ENCODE results near the gene KIF5A.
A peak's percentile ranks its signal among the peaks of the same experiment; 100 is the strongest.
"Not testable (repeated sequence)": the region's sequence is repeated elsewhere in the genome, so short reads cannot be mapped to it uniquely, and the experiment has no call there.

The KIF5A gene

GRCh38 chr12:57554897-57555296 lies 5.1 kb downstream of the KIF5A start:
- no peak for DNase-seq (ENCODE audit: low read depth in 2 of 2)

- DNase-seq (ENCODE audit: low read depth in 2 of 2) = no peak
These were observed 9.0 kb downstream of the KIF5A start for GRCh38 chr12:57558864-57559263.

DNA sequence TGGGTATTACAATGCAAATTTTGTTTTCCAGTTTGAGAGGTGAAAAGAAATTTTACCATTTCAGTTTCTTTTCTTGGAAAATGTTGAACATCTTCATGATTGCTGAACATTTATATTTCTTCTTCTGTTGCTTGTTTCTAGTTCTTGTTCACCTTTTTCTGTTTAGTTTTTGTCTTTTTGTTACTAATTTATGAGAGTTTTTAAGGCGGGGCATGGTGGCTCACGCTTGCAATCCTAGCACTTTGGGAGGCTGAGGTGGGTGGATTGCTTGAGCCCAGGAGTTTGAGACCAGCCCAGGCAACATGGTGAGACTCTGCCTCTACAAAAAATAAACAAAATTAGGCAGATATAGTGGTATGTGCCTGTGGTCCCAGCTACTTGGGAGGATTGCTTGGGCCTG lies 10.7 kb downstream of the KIF5A start:
- DNase-seq (ENCODE audit: low read depth in 2 of 2) = no peak

- not testable (repeated sequence) for DNase-seq (ENCODE audit: low read depth in 2 of 2)
These were observed 11.3 kb downstream of the KIF5A start for GRCh38 chr12:57561117-57561516.

DNA sequence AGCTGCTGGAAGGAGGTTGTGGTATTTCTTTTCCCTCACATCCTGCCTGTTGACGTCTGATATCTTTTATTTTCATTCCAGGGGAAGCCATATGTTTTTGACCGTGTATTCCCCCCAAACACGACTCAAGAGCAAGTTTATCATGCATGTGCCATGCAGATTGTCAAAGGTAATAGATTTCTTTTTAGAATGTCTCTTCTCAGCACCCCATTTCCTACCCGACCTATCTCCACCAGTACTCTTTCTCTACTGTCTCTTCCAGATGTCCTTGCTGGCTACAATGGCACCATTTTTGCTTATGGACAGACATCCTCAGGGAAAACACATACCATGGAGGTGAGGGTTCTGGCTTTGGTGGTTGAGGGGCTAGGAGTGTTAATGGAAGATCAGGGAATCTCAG lies 13.5 kb downstream of the KIF5A start:
- no peak for DNase-seq (ENCODE audit: low read depth in 2 of 2)

DNA sequence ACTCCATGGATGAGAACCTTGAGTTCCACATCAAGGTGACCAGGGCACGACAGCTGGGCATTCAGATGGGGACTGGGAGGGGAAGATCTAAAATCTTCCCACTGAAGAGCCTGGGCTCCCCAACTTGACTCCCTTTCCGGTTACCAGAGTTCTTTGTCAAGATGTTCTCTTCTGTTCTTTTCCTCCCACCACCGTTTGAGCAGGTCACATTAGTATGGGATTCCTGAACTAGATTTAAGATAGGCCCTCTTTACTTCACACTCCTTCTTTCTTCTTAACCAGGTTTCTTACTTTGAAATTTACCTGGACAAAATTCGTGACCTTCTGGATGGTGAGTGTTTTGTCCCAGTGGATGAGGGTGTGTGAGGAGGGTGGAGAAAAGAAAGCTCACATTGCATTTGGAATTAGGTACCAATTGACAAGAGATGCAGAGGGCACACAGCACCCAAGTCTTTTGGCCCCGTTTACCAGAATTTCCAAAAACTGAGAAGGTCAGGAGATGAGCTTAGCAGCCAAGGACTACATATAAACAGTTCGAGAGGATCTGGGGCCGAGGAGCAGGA lies 14.4 kb downstream of the KIF5A start:
- no peak for DNase-seq (ENCODE audit: low read depth in 2 of 2)

GRCh38 chr12:57568838-57569237 lies 19.0 kb downstream of the KIF5A start:
- DNase-seq (ENCODE audit: low read depth in 2 of 2) = no peak

GRCh38 chr12:57569858-57570257 lies 20.0 kb downstream of the KIF5A start:
- no peak for DNase-seq (ENCODE audit: low read depth in 2 of 2)

DNA sequence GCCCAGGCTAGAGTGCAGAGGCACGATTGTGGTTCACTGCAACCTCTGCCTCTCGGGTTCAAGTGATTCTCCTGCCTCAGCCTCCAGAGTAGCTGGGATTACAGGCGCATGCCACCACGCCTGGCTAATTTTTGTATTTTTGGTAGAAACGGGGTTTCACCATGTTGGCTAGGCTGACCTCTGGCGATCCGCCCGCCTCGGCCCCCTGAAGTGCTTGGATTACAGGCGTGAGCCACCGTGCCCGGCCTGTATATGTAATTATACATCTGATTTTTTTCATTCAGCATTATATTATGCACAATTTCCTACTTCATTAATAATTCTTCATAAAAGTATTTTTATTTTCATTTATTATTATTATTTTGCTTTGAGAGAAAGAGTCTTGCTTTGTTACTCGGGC lies 20.6 kb downstream of the KIF5A start:
- not testable (repeated sequence) for DNase-seq (ENCODE audit: low read depth in 2 of 2)

DNA sequence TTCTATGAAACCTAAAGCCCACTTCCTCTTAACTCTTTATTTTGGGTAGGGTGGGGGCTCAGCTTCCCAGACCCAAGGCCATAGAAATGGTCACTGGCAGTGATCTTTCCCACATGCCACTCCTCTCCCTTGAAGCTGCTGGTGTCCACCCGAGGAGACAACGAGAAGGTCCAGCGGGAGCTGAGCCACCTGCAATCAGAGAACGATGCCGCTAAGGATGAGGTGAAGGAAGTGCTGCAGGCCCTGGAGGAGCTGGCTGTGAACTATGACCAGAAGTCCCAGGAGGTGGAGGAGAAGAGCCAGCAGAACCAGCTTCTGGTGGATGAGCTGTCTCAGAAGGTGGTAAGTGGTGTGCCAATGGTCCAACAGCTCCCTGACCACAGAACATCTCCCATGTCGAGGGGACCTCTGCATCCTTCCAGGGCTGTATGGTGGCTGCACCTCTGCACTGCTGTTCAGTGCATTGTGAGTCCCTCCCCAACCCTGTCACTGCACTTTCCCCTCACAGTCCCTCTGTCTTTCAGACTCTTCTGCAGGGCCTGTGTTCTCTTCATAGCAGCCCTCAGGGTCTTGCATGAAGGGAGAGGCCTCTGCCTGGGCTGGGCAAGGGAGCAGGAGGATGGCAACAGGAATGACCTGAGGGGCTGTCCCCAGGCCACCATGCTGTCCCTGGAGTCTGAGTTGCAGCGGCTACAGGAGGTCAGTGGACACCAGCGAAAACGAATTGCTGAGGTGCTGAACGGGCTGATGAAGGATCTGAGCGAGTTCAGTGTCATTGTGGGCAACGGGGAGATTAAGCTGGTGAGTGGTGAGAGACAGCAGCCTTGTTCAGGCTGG lies 22.3 kb downstream of the KIF5A start:
- no peak for DNase-seq (ENCODE audit: low read depth in 2 of 2)

DNA sequence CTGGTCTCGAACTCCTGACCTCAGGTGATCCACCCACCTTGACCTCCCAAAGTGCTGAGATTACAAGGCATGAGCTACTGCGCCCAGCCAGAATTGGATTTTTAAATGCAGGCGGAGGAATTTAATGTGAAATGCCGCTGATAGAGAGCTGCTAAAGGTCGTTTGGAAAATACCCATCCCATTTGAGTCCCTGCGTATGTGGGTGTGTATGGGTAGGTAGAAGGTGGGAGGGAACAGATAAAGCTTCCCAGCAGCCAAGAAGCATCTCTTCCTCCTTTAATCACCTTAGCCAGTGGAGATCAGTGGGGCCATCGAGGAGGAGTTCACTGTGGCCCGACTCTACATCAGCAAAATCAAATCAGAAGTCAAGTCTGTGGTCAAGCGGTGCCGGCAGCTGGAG lies 25.0 kb downstream of the KIF5A start:
- DNase-seq (ENCODE audit: low read depth in 2 of 2) = no peak

DNA sequence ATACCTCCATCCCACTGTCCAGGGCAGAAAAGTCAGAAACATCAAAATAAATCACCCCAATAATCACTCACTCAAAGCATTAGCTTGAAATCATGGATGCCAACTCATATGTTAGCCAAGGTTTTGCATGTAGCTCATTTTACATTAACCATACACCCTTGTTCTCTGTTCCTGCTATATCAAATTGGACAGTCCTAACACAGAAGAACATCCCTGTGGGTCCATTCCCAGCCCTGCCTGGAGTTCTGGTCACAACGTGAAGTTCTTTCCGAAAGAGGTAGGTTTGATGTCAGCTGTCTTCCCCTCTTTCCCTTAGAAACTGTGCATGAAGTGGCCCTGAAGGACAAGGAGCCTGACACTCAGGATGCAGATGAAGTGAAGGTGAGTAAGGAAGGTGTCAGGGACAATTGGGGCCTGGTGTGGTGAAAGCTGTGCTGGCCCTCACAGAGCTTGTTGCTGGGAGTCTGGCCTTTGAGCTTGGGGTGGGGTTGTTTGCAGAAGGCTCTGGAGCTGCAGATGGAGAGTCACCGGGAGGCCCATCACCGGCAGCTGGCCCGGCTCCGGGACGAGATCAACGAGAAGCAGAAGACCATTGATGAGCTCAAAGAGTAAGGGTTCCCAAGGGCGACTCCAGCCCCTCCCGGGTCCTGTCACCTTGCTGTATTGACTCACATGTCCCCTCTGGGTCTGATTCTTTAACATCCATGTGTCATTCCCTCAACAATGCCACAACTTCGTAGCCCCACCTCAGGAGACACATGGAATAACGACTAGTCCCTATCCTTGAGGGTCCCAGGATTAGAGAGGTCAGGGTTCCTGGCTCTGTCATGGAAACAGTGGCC lies 26.1 kb downstream of the KIF5A start:
- DNase-seq (ENCODE audit: low read depth in 2 of 2) = no peak

DNA sequence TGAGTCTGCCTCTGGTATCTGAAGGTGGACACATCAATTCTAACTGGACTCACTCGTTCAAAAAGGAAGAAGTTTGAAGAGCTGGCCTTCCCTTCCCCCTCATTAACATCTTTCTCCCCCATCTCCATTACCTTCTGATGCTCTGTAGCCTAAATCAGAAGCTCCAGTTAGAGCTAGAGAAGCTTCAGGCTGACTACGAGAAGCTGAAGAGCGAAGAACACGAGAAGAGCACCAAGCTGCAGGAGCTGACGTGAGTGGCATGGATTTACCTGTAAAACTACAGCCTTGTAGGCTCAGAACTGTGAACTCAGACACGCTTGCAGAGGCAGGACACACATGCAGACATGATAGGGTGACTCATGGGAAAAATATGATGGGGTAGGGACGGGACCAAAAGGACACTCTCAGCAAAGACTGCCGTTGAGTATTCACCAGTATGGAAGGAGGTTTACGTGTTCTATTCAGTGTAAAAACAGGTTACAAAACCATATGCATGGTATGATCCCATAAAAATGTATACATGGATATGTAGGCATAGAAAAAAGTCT lies 26.8 kb downstream of the KIF5A start:
- no peak for DNase-seq (ENCODE audit: low read depth in 2 of 2)

GRCh38 chr12:57577981-57578758 lies 28.3 kb downstream of the KIF5A start:
- DNase-seq (ENCODE audit: low read depth in 2 of 2) = no peak

DNA sequence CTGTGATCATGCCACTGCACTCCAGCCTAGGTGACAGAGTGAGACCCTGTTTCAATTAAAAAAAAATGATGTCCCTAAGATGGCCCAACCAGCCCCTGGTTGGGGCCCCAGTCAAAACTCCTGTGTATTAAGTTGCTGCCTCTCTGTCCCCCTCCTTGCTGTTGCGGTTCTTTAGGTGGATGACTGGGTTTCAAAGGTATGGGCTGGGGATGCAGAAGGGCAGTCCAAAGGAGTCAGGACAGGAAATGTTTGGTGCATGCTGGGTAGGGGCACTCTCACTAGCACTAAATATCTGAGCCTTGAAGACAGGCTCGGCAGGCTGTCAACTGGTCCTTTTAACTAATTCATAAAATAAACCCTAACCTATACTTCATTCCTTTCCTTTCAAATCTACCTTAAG lies 29.2 kb downstream of the KIF5A start:
- no peak for DNase-seq (ENCODE audit: low read depth in 2 of 2)

DNA sequence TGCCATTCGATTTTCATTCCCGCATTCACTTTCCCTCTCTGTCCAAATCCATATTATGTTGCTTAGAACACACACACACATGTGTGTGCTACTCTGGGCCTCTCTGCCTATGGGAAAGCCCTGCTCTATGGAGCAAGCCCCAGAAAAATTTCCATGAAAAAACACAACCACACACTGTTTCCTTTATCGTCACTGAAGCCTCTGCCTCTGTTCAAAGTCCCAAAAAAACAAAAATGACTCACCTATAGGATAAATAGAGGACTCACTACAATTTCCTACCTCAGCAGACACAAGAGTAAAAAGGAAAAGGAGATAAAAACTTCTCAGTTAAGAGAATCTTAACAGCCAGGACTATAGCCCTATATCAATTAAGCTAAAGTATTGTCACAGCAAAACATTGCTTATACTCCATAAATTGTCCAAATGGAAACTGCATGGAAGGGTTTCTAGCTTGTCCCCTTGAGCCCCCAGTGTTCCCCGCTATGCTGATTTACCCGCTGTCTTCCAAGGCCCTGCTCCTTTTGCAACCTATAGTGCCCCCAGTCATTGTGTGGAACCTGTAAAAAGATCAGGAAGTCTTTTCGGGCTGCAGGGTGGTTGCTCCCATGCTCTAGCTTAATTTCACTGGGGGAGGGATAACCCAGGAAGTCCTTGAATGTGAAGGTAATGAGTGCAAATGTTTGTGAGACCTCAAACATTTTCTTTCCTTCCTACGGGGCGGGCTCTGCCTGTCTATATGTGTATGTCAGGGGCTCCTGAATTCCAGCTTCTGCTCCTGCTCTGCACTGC lies 30.0 kb downstream of the KIF5A start:
- no peak for DNase-seq (ENCODE audit: low read depth in 2 of 2)

DNA sequence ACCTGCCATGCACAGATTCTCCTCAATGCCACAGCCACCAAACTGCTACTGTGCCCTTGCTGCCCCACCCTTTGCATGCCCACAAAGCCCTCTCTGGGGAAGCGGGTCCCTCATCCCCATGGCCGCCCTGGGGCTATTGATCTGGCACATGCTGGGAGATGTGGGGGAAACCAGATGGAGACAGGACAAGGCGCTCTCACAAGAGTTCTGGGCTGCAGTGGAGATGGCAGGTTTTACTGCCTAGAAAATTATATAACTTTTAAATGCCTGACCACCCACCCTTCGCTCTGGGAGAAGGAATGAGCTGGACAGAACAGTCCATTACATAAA lies 30.6 kb downstream of the KIF5A start:
- no peak for DNase-seq (ENCODE audit: low read depth in 2 of 2)

DNA sequence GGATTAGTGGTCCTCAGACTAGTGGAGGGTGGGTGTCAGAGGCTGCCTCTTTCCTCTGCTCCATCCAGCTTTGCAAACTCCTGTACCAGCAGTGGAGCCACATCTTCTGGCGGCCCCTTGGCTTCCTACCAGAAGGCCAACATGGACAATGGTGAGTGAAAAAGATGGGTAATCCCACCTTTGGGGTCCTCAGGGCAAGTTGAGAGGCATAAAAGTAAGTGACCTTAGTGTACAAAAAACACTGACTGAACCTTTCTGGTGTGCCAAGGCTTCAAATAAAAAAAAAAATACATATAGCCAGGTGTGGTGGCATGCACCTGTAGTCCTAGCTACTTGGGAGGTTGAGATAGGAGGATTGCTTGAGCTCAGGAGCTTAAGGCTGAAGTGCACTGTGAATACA lies 32.0 kb downstream of the KIF5A start:
- DNase-seq (ENCODE audit: low read depth in 2 of 2) = no peak

- no peak for DNase-seq (ENCODE audit: low read depth in 2 of 2)
These were observed 32.6 kb downstream of the KIF5A start for GRCh38 chr12:57582440-57582839.

- DNase-seq (ENCODE audit: low read depth in 2 of 2) = peak in 1 of 2 donors; percentile 60
These were observed 33.4 kb downstream of the KIF5A start for GRCh38 chr12:57583008-57583831.
